HUES6 (cell line): ENCODE measurements around the gene UGT1A7.
"Not testable (repeated sequence)": the region's sequence is repeated elsewhere in the genome, so short reads cannot be mapped to it uniquely, and the experiment has no call there.

ENCODE experiments used
- H3K27ac ChIP-seq: 2 replicates; pipeline ENCODE4 v1.7.0; 2013; ENCODE audit warnings: low read depth, mild to moderate bottlenecking, low read length, inconsistent platforms
- H3K27me3 ChIP-seq: 2 replicates; pipeline ENCODE4 v1.6.1; 2013; ENCODE audit warnings: low read length; ENCODE audit not compliant: control insufficient read depth, insufficient read depth
- H3K36me3 ChIP-seq: 2 replicates; pipeline ENCODE4 v1.6.1; 2013; ENCODE audit warnings: low read length; ENCODE audit not compliant: control insufficient read depth, insufficient read depth
- H3K4me1 ChIP-seq: 2 replicates; pipeline ENCODE4 v1.6.1; 2013; ENCODE audit warnings: low read length; ENCODE audit not compliant: control insufficient read depth, insufficient read depth
- H3K4me3 ChIP-seq: 2 replicates; pipeline ENCODE4 v1.5.1; 2013; ENCODE audit warnings: low read depth, low read length
- H3K9ac ChIP-seq: one replicate; pipeline ENCODE4 v1.6.1; 2013; ENCODE audit warnings: mild to moderate bottlenecking, low read length
- H3K9me3 ChIP-seq: 2 replicates; pipeline ENCODE4 v1.6.1; 2013; ENCODE audit warnings: low read depth, low read length; ENCODE audit not compliant: control insufficient read depth, insufficient read depth

The UGT1A7 gene

DNA sequence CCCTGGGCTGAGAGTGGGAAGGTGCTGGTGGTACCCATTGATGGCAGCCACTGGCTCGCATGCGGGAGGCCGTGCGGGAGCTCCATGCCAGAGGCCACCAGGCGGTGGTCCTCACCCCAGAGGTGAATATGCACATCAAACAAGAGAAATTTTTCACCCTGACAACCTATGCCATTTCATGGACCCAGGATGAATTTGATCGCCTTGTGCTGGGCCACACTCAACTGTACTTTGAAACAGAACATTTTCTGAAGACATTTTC, 65.5 kb downstream of the UGT1A7 start:
- Histone ChIP-seq H3K36me3 (no peaks in the 10 kb centered on the region), H3K4me1 (no peaks in the 10 kb centered on the region), H3K27ac (no peak overlapping the region), H3K27me3 (no peaks in the 10 kb centered on the region), H3K9me3 (peaks cover 28% of the 10 kb centered on the region), H3K4me3 (no peak overlapping the region), H3K9ac (no peak overlapping the region)

DNA sequence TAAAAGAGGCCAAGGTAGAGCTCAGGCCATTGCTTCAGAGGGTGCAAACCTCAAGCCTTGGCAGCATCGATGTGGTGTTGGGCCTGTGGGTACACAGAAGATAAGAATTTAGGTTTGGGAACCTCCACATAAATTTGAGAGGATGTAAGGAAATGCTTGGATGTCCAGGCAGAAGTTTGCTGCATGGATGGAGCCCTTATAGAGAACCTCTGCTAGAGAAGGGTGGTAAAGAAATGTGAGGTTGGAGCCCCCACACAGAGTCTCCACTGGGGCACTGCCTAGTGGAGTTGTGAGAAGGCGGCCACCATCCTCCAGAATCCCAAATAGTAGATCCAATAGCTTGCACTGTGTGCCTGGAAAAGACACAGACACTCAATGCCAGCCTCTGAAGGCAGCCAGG, 69.0 kb downstream of the UGT1A7 start:
- H3K9ac ChIP-seq, H3K27ac ChIP-seq, H3K27me3 ChIP-seq, H3K4me1 ChIP-seq, H3K36me3 ChIP-seq, H3K4me3 ChIP-seq: not testable (repeated sequence)
- peaks cover 30% of the 10 kb centered on the region for H3K9me3 ChIP-seq

DNA sequence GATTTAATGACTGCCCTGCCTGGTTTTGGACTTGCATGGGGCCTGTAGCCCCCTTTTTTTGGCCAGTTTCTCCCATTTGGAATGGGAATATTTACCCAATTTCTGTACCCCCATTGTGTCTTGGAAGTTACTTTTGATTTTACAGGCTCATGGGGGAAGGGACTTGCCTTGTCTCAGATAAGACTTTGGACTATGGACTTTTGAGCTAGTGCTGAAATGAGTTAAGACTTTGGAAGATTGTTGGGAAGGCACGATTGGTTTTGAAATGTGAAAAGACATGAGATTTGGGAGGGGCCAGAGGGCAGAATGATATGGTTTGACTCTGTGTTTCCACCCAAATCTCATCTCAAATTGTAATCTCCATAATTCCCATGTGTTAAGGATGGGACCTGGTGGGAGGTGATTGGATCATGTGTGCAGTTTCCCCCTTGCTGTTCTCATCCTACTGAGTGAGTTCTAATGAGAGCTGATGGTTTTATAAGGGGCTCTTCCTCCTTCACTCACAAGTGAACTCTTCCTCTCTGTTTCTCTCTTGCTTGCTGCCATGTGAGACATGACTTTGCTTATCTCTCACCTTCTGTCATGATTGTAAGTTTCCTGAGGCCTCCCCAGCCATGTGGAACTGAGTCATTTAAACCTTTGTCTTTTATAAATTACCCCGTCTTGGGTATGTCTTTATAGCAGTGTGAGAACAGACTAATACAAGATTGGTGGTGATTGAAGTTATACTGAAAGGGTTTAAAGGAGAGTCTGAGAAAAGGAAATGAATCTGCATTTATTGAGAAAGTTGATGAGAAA, 69.7 kb downstream of the UGT1A7 start:
- not testable (repeated sequence) for H3K36me3 ChIP-seq, H3K4me1 ChIP-seq, H3K27me3 ChIP-seq, H3K27ac ChIP-seq, H3K9ac ChIP-seq, H3K4me3 ChIP-seq
- peaks cover 30% of the 10 kb centered on the region for H3K9me3 ChIP-seq

DNA sequence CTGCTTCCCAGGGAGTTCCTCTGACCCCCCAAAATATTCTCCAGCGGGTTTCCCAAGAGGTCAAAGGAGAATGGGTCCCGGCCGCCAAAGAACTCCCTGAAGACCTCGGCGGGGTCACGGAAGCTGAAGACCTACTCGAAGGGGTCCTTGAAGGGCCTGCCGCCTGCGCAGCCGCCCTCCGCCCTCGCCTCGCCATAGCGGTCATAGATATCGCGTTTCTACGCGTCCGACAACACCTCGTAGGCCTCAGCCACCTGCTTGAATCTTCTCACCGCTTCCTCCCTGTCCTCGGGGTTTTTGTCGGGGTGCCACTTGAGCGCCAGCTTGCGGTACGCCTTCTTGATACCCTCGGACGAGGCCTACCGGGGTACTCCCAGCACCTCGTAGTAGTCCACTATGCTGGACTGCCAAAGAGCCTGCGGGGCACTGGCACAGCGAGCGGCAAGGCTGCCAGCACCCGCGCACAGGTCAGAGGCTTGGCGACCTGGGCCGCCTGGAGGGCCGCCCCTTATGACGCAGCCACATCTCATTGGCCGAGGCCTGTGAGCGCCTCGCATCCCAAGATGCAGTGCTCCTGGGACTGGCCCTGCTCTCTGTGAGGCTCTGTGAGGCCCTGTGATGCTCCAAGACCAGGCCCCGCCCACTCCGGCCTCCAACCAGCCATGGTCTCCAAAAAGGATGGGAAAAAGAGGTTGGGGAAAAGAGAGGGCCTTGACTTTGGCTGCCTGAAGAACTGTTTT, 73.3 kb downstream of the UGT1A7 start:
- Histone ChIP-seq H3K4me3 (no peak overlapping the region), H3K36me3 (no peaks in the 10 kb centered on the region), H3K4me1 (no peaks in the 10 kb centered on the region), H3K9me3 (peaks cover 24% of the 10 kb centered on the region), H3K27ac (no peak overlapping the region), H3K9ac (no peak overlapping the region), H3K27me3 (no peaks in the 10 kb centered on the region)

DNA sequence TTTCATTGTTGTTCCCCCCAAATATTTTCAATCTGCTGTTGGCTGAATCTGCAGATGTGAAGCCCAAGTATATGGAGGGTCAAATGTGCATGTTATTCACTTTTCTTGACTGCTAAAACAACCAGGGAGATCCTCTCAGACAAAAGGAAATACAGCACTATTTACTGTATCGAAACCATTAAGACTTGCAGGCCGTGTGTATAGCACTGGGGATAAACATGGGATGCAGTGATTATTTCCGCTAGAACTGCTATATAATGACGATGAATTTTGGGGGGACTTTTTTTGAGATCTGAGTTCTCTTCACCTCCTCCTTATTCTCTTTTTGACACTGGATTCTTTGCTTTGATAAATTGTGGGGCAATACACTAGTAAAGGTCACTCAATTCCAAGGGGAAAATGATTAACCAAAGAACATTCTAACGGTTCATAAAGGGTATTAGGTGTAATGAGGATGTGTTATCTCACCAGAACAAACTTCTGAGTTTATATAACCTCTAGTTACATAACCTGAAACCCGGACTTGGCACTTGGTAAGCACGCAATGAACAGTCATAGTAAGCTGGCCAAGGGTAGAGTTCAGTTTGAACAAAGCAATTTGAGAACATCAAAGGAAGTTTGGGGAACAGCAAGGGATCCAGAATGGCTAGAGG, 74.9 kb downstream of the UGT1A7 start:
- no peak overlapping the region for H3K9ac ChIP-seq
- no peaks in the 10 kb centered on the region for H3K36me3 ChIP-seq
- no peaks in the 10 kb centered on the region for H3K4me1 ChIP-seq
- peaks cover 12% of the 10 kb centered on the region for H3K9me3 ChIP-seq
- no peak overlapping the region for H3K4me3 ChIP-seq
- H3K27ac ChIP-seq: no peak overlapping the region
- H3K27me3 ChIP-seq: no peaks in the 10 kb centered on the region

DNA sequence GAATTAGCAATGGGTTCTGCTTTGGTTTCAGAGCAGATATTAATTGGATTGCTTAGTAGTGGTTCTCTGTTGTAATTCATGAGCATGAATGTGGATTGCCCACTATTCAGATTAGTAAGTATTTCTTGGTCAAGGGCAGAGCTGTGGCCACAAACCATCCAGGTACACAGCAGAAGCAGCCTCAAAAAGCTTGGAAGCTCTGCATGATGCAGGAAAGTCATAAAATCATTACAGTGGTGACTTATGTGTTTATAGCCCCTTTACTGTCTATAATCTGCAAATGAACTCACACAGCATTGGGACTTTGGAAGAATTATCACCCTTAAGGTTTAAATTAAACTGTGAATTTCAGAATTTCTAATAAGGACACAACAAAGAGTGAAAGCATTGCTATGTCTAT, 76.4 kb downstream of the UGT1A7 start:
- no peak overlapping the region for H3K9ac ChIP-seq
- no peaks in the 10 kb centered on the region for H3K27me3 ChIP-seq
- H3K36me3 ChIP-seq: no peaks in the 10 kb centered on the region
- H3K9me3 ChIP-seq: peaks cover 6% of the 10 kb centered on the region; the same call in 1 of the 2 replicates
- no peak overlapping the region for H3K4me3 ChIP-seq
- no peak overlapping the region for H3K27ac ChIP-seq
- H3K4me1 ChIP-seq: no peaks in the 10 kb centered on the region

DNA sequence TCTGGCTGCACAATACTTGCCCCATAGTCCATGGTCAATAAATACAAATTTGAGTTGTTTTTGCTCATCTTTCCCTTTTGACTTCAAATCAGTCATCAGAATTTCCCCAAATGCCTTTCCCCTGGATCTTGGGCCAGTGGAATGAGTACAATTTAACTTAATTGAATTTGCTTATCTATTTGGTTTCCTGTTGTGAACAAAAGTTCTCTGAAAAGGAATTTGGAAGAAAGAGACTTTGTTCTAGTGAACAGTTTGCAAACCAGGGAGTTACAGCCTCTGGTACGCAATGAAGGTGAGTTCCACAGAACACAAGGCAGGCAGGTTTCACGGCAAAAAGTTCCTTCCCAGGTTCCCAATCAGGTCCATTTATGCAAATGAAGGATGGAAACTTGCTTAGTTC, 77.1 kb downstream of the UGT1A7 start:
- Histone ChIP-seq H3K27ac (no peak overlapping the region), H3K9me3 (peaks cover 4% of the 10 kb centered on the region; the same call in 1 of the 2 replicates), H3K27me3 (no peaks in the 10 kb centered on the region), H3K36me3 (no peaks in the 10 kb centered on the region), H3K4me3 (no peak overlapping the region), H3K4me1 (no peaks in the 10 kb centered on the region), H3K9ac (no peak overlapping the region)

DNA sequence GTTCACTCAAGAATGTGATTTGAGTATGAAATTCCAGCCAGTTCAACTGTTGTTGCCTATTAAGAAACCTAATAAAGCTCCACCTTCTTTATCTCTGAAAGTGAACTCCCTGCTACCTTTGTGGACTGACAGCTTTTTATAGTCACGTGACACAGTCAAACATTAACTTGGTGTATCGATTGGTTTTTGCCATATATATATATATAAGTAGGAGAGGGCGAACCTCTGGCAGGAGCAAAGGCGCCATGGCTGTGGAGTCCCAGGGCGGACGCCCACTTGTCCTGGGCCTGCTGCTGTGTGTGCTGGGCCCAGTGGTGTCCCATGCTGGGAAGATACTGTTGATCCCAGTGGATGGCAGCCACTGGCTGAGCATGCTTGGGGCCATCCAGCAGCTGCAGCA, 78.3 kb downstream of the UGT1A7 start, which contains the start of gene UGT1A1:
UGT1A1 (plus strand) TSS at position 228 of the 400 bp plus-strand sequence; CDS start at position 246, 18 bp downstream.
- peaks cover under 1% of the 10 kb centered on the region; the same call in 1 of the 2 replicates for H3K9me3 ChIP-seq
- H3K4me1 ChIP-seq: no peaks in the 10 kb centered on the region
- no peaks in the 10 kb centered on the region for H3K27me3 ChIP-seq
- H3K27ac ChIP-seq: no peak within 1 kb of the TSS
- no peaks in the 10 kb centered on the region for H3K36me3 ChIP-seq
- H3K9ac ChIP-seq: no peak within 1 kb of the TSS
- no peak within 1 kb of the TSS for H3K4me3 ChIP-seq

DNA sequence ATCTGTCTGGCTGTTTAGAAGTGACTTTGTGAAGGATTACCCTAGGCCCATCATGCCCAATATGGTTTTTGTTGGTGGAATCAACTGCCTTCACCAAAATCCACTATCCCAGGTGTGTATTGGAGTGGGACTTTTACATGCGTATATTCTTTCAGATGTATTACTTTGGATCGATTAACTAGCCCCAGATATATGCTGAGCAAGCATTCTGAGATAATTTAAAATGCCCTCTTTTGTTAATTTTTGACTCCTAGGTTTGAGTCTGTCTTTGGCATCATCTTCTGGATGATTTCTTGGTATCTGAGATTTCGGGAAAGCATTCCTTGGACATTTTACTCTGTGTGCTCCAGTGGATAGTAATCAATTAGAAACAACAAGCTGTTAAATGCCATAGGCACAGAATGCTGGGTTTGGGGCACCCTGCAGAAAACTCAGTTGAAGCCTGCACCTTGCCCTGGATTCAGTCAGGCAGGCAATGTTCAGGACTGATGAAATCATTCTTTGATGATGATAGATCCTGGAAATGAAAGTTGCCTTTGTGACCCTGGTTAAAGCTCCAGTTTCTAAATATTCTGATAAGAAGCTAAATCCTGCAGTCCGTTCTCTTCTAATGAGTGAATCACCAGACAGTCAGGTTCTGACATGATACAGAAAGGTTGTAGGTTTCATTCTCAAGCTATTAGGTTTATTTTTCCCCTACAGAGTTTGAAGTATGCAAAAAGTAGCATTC, 79.5 kb downstream of the UGT1A7 start:
- H3K27me3 ChIP-seq: no peaks in the 10 kb centered on the region
- no peak overlapping the region for H3K27ac ChIP-seq
- no peak overlapping the region for H3K4me3 ChIP-seq
- no peaks in the 10 kb centered on the region for H3K36me3 ChIP-seq
- H3K4me1 ChIP-seq: no peaks in the 10 kb centered on the region
- H3K9ac ChIP-seq: no peak overlapping the region
- no peaks in the 10 kb centered on the region for H3K9me3 ChIP-seq

DNA sequence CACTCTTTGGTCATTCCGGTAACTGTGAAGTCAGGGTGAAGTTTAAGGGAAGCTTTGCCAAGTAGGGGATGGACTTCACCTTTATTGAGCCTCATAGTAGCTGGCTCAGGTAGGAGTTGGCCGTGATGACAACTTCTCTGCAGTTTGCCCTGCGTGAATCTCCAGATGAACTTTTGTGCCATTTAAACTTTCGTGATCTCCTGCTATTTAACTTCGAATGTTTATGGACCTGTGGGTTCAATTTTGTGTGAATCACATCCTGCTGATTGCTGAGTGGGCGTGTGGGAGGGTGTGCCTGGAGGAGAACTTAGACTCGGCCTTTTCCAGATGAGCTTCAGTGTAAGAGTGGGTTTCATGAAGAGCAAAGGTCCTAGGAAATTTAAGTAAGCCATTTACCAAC, 82.6 kb downstream of the UGT1A7 start:
- H3K9me3 ChIP-seq: no peaks in the 10 kb centered on the region
- H3K9ac ChIP-seq: no peak overlapping the region
- no peaks in the 10 kb centered on the region for H3K4me1 ChIP-seq
- H3K4me3 ChIP-seq: no peak overlapping the region
- H3K27ac ChIP-seq: no peak overlapping the region
- H3K36me3 ChIP-seq: no peaks in the 10 kb centered on the region
- H3K27me3 ChIP-seq: no peaks in the 10 kb centered on the region
